Measurements from ENCODE around the gene ACSF3. TPM values are rescaled to one million over a fixed set of nuclear protein-coding genes. Genes with fewer than 3 reads are reported as not detected.

The ACSF3 gene
- total RNA-seq, 2 experiments from 2014 or later, result 38.6 to 45.1 TPM

DNA sequence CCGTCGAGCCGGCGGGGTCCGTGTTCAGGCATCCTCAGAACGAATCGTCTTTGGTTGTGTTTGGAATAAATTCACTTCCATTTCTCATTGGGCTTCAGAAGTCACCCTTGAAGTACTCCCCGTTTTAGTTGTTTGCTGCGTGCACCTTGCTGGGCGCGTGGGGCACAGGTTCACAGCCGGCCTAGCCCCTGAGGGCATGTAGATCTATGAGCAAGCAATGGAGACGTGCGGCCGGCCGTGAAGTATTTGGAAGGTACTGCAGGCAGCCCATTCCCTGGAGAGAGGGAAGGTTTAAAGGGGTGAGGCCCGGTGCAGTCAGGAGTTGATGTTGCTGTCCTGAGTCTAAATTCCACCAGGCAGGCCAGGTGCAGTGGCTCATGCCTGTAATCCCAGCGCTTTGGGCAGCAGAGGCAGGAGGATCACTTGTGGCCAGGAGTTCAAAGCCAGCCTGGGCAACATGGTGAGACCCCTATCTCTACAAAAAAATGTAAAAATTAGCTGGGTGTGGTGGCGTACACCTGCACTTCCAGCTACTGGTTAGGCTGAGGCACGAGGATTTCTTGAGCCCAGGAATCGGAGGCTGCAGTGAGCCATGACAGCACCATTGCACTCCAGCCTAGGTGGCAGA, 714 bp downstream of the ACSF3 start:
- Mint-ChIP-seq H3K36me3 (ENCODE audit: low read depth) (peaks cover 23% of the 10 kb centered on the region), H3K27me3 (ENCODE audit: low read depth) (peaks cover 11% of the 10 kb centered on the region), H3K4me3 (peak overlapping the region; percentile 97), H3K27ac (peak overlapping the region; percentile 97), H3K9me3 (ENCODE audit: insufficient read depth) (no peaks in the 10 kb centered on the region), H3K4me1 (ENCODE audit: low read depth) (peaks cover 56% of the 10 kb centered on the region)
- ChIA-PET POLR2A (interaction anchor here (1.0 to 1.7 kb wide), 7 partner anchors 8 to 137 kb away, joined by 3 to 8 read pairs (median 4); no protein-coding TSS in a partner anchor), CTCF (no interaction called here)
- no peak for ATAC-seq
- no peak for DNase-seq

- Mint-ChIP-seq H3K27ac (peak overlapping the region; percentile 97), H3K36me3 (ENCODE audit: low read depth) (peaks cover 27% of the 10 kb centered on the region), H3K4me3 (peak overlapping the region; percentile 97), H3K9me3 (ENCODE audit: insufficient read depth) (no peaks in the 10 kb centered on the region), H3K27me3 (ENCODE audit: low read depth) (peaks cover 11% of the 10 kb centered on the region), H3K4me1 (ENCODE audit: low read depth) (peaks cover 61% of the 10 kb centered on the region)
- ATAC-seq (no peak), DNase-seq (no peak)
- ChIA-PET POLR2A (interaction anchor here (1.7 kb wide), 1 partner anchor 137 kb away, joined by 5 read pairs; no protein-coding TSS in a partner anchor), CTCF (no interaction called here)
Observed at GRCh38 chr16:89094880-89095258, 1.2 kb downstream of the ACSF3 start.

GRCh38 chr16:89095491-89095951, 1.9 kb downstream of the ACSF3 start:
- Mint-ChIP-seq H3K36me3 (ENCODE audit: low read depth) (peaks cover 33% of the 10 kb centered on the region), H3K4me1 (ENCODE audit: low read depth) (peaks cover 67% of the 10 kb centered on the region), H3K9me3 (ENCODE audit: insufficient read depth) (no peaks in the 10 kb centered on the region), H3K27me3 (ENCODE audit: low read depth) (peaks cover 11% of the 10 kb centered on the region), H3K4me3 (peak overlapping the region; percentile 97), H3K27ac (peak overlapping the region; percentile 96)
- DNase-seq (no peak), ATAC-seq (no peak)
- POLR2A ChIA-PET, result no interaction called here
- CTCF ChIA-PET, result no interaction called here

DNA sequence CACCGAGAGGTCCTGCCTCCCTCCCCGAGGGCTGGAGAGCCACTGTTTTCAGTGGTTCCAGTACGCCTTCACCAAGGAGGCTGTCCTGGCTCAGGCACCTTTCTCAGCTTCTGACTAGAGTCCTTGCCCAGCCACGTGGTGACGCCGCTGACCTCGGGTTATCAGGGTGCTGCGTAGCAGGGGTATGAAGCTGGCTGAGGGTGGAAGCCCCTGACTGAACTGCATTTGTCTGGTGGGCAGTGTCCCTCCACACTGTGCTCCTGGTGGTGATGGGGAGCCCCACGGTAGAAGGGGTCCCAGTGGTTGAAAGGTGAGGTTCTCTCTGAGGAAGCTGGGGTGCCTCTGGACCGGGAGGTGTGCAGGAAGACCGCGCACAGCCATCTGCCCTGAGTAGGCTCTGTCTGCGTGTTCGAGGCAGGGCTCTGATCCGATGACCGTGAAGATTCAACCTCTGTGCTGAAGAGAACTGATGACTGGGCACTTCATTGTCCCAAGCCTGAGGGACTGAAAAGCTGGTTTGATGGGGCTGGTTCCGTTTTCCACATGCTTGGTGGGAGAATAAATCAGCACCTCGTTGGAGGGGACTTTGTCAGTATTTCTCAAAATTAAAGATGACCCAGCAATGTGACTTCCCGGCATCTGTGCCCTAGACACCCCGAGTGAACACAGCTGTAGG, 2.5 kb downstream of the ACSF3 start:
- peaks cover 74% of the 10 kb centered on the region for H3K4me1 Mint-ChIP-seq (ENCODE audit: low read depth)
- H3K4me3 Mint-ChIP-seq, result peak overlapping the region; percentile 97
- CTCF ChIA-PET, result interaction anchor here (1.0 to 1.6 kb wide), 3 partner anchors 19 to 121 kb away, joined by 3 to 8 read pairs (median 8); partner anchors contain the start of gene ZNF778
- peaks cover 38% of the 10 kb centered on the region for H3K36me3 Mint-ChIP-seq (ENCODE audit: low read depth)
- POLR2A ChIA-PET, result interaction anchor here (0.6 to 2.6 kb wide), 6 partner anchors 15 to 315 kb away, joined by 3 to 24 read pairs (median 4); no protein-coding TSS in a partner anchor
- H3K27ac Mint-ChIP-seq, result peak overlapping the region; percentile 96
- no peaks in the 10 kb centered on the region for H3K9me3 Mint-ChIP-seq (ENCODE audit: insufficient read depth)
- no peak for ATAC-seq
- DNase-seq, result no peak
- H3K27me3 Mint-ChIP-seq (ENCODE audit: low read depth), result peaks cover 6% of the 10 kb centered on the region

DNA sequence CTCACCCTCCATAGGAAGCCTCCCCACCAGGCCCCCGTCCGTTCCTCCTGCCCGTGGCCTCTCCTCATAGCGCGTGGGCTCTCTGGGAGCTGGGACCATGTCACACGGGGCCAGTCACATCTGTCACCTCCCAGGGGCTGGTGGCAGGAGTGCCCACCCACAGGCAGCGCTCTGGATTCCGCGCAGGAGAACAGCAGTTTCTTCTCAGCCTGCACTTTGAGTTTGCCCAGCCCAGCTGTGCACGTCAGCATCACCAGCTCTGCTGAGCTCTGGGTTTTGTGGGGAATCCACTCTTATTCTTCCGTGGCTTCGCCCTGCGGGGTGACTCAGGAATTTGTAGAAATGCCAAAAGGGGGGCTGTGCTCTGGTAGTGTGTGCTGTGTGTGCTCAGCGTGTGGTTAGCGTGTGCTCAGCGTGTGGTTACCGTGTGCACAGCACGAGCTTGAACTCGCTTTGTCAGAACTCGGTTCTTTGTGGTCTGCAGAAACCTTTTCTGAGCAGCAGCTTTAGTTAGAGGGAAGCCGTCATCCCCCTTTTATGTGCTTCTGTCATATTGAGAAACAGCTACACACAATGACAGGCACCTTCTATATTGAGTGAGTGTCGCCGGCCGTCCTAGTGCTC, 3.2 kb downstream of the ACSF3 start:
- peak; percentile 88 for DNase-seq
- ChIA-PET CTCF (interaction anchor here (1.0 to 1.6 kb wide), 3 partner anchors 19 to 121 kb away, joined by 3 to 8 read pairs (median 8); partner anchors contain the start of gene ZNF778), POLR2A (interaction anchor here (0.6 to 2.6 kb wide), 8 partner anchors 15 to 410 kb away, joined by 3 to 24 read pairs (median 4); no protein-coding TSS in a partner anchor)
- H3K9me3 Mint-ChIP-seq (ENCODE audit: insufficient read depth), result no peaks in the 10 kb centered on the region
- ATAC-seq, result peak; percentile 77
- H3K4me3 Mint-ChIP-seq, result peak overlapping the region; percentile 68
- H3K36me3 Mint-ChIP-seq (ENCODE audit: low read depth), result peaks cover 45% of the 10 kb centered on the region
- peaks cover 4% of the 10 kb centered on the region for H3K27me3 Mint-ChIP-seq (ENCODE audit: low read depth)
- H3K27ac Mint-ChIP-seq, result peak overlapping the region; percentile 96
- peaks cover 81% of the 10 kb centered on the region for H3K4me1 Mint-ChIP-seq (ENCODE audit: low read depth)

GRCh38 chr16:89097392-89097772, 3.7 kb downstream of the ACSF3 start:
- ChIA-PET POLR2A (interaction anchor here (0.7 to 2.6 kb wide), 5 partner anchors 14 to 410 kb away, joined by 3 to 24 read pairs (median 4); no protein-coding TSS in a partner anchor), CTCF (interaction anchor here (0.8 to 1.6 kb wide), 4 partner anchors 18 to 120 kb away, joined by 3 to 8 read pairs (median 6); partner anchors contain the start of gene ZNF778)
- ATAC-seq (no peak), DNase-seq (no peak)
- Mint-ChIP-seq H3K27ac (peak overlapping the region; percentile 96), H3K4me3 (peak overlapping the region; percentile 68), H3K9me3 (ENCODE audit: insufficient read depth) (no peaks in the 10 kb centered on the region), H3K4me1 (ENCODE audit: low read depth) (peaks cover 85% of the 10 kb centered on the region), H3K27me3 (ENCODE audit: low read depth) (no peaks in the 10 kb centered on the region), H3K36me3 (ENCODE audit: low read depth) (peaks cover 48% of the 10 kb centered on the region)

GRCh38 chr16:89098767-89099430, 5.2 kb downstream of the ACSF3 start:
- peak overlapping the region; percentile 96 for H3K27ac Mint-ChIP-seq
- no peak overlapping the region for H3K4me3 Mint-ChIP-seq
- no peak for DNase-seq
- no peaks in the 10 kb centered on the region for H3K9me3 Mint-ChIP-seq (ENCODE audit: insufficient read depth)
- peaks cover 58% of the 10 kb centered on the region for H3K36me3 Mint-ChIP-seq (ENCODE audit: low read depth)
- ChIA-PET POLR2A (interaction anchor here (2.6 kb wide), 1 partner anchor 17 kb away, joined by 24 read pairs; no protein-coding TSS in a partner anchor), CTCF (no interaction called here)
- H3K27me3 Mint-ChIP-seq (ENCODE audit: low read depth), result no peaks in the 10 kb centered on the region
- peaks cover 87% of the 10 kb centered on the region for H3K4me1 Mint-ChIP-seq (ENCODE audit: low read depth)
- no peak for ATAC-seq

DNA sequence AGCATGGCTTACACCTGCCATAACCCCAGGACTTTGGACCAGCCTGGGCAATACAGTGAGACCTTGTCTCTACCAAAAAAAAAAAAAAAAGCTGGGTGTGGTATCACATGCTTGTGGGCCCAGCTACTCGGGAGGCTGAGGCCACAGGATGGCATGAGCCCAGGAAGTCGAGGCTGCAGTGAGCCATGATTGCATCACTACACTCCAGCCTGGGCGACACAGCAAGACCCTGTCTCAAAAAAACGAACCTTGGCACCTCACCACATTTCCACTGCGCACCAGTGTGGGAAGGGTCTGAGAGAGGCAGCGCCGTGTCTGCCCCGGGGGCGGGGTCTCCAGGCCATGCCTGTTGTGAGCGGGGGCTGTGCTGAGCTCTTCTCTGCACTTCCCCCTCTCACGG, 6.3 kb downstream of the ACSF3 start:
- Mint-ChIP-seq H3K36me3 (ENCODE audit: low read depth) (peaks cover 54% of the 10 kb centered on the region), H3K4me1 (ENCODE audit: low read depth) (peaks cover 79% of the 10 kb centered on the region), H3K4me3 (no peak overlapping the region), H3K27ac (peak overlapping the region; percentile 71), H3K27me3 (ENCODE audit: low read depth) (no peaks in the 10 kb centered on the region), H3K9me3 (ENCODE audit: insufficient read depth) (no peaks in the 10 kb centered on the region)
- CTCF ChIA-PET, result no interaction called here
- DNase-seq (no peak), ATAC-seq (no peak)
- POLR2A ChIA-PET, result no interaction called here

- CTCF ChIA-PET, result no interaction called here
- peak overlapping the region; percentile 11 for H3K27ac Mint-ChIP-seq
- POLR2A ChIA-PET, result no interaction called here
- ATAC-seq, result no peak
- H3K9me3 Mint-ChIP-seq (ENCODE audit: insufficient read depth), result no peaks in the 10 kb centered on the region
- H3K27me3 Mint-ChIP-seq (ENCODE audit: low read depth), result no peaks in the 10 kb centered on the region
- no peak overlapping the region for H3K4me3 Mint-ChIP-seq
- H3K4me1 Mint-ChIP-seq (ENCODE audit: low read depth), result peaks cover 71% of the 10 kb centered on the region
- peaks cover 61% of the 10 kb centered on the region for H3K36me3 Mint-ChIP-seq (ENCODE audit: low read depth)
- DNase-seq, result no peak
Observed at GRCh38 chr16:89100601-89101302, 7.1 kb downstream of the ACSF3 start.

- Mint-ChIP-seq H3K4me1 (ENCODE audit: low read depth) (peaks cover 64% of the 10 kb centered on the region), H3K36me3 (ENCODE audit: low read depth) (peaks cover 59% of the 10 kb centered on the region), H3K9me3 (ENCODE audit: insufficient read depth) (no peaks in the 10 kb centered on the region), H3K27ac (peak overlapping the region; percentile 44), H3K4me3 (no peak overlapping the region), H3K27me3 (ENCODE audit: low read depth) (no peaks in the 10 kb centered on the region)
- CTCF ChIA-PET, result no interaction called here
- DNase-seq (no peak), ATAC-seq (no peak)
- POLR2A ChIA-PET, result interaction anchor here (1.4 kb wide), 1 partner anchor 8 kb away, joined by 3 read pairs; the partner anchor contains the start of gene ACSF3
Observed at GRCh38 chr16:89101303-89102040, 7.8 kb downstream of the ACSF3 start.

Measured in activated CD8-positive, alpha-beta T cell treated with anti-CD3 and anti-CD28 coated beads, Interleukin-2, amount 10 ng/mL, durations not matched to agents 7 days and 5 days (primary cell).